Lower leg skin (tissue), 3 donors: ENCODE measurements around the gene FEN1.

ENCODE experiments used
- POLR2A ChIP-seq, 2 donors: fragments of 450-650 bp; IDR thresholded peaks; one replicate each; pipeline ENCODE4 v1.6.1; 2016 to 2017; ENCODE audit warnings: antibody characterized with exemption in 2 of 2, mild to moderate bottlenecking in 1 of 2, moderate library complexity in 1 of 2
- TF ChIP-seq, protein P1 (sequence below), 3 donors: fragments of 450-650 bp; IDR thresholded peaks; one replicate each; pipeline ENCODE4 v1.5.1; 2016; ENCODE audit warnings: antibody characterized with exemption in 3 of 3, mild to moderate bottlenecking in 3 of 3, moderate library complexity in 2 of 3

DNA sequence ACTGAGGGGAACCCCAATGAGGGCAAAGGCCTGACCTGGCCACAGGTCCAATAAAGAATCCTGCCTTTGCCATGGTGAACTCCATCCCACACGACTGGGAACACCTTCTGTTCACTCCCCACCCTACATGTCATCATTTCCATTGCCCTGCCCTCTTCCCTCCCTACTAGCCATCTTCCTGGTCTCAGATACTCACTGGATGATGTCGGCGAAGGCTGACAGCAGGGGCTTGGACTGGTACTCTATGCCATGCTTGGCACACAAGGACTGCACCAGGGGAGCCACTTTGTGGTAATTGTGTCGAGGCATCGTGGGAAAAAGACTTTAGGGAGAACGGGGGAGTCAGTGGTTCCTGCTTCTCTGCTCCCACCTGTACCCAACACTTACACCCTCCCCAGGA lies 9.9 kb downstream of the FEN1 start:
- TF ChIP-seq, protein P1, sequence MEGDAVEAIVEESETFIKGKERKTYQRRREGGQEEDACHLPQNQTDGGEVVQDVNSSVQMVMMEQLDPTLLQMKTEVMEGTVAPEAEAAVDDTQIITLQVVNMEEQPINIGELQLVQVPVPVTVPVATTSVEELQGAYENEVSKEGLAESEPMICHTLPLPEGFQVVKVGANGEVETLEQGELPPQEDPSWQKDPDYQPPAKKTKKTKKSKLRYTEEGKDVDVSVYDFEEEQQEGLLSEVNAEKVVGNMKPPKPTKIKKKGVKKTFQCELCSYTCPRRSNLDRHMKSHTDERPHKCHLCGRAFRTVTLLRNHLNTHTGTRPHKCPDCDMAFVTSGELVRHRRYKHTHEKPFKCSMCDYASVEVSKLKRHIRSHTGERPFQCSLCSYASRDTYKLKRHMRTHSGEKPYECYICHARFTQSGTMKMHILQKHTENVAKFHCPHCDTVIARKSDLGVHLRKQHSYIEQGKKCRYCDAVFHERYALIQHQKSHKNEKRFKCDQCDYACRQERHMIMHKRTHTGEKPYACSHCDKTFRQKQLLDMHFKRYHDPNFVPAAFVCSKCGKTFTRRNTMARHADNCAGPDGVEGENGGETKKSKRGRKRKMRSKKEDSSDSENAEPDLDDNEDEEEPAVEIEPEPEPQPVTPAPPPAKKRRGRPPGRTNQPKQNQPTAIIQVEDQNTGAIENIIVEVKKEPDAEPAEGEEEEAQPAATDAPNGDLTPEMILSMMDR (IDR thresholded peaks at IDR 0.05): no peak
- no peak for TF ChIP-seq POLR2A (IDR thresholded peaks at IDR 0.05)
